Endothelial cell (in vitro differentiated cells): ENCODE data around the gene VAV2. TPM values are rescaled to one million over a fixed set of nuclear protein-coding genes. Genes with fewer than 3 reads are reported as not detected.

Source experiments
- DNase-seq: peaks from one replicate; pipeline ENCODE4 v3.0.0; 2021; ENCODE audit warnings: low spot score
- H3K27ac Mint-ChIP-seq: one replicate; pipeline ENCODE4 v1.8.0; 2021; ENCODE audit warnings: mixed read lengths, inconsistent platforms; ENCODE audit not compliant: unreplicated experiment
- H3K27me3 Mint-ChIP-seq: one replicate; pipeline ENCODE4 v1.8.0; 2021; ENCODE audit warnings: mild to moderate bottlenecking, moderate library complexity, mixed read lengths, inconsistent platforms; ENCODE audit not compliant: unreplicated experiment
- H3K36me3 Mint-ChIP-seq: one replicate; pipeline ENCODE4 v1.8.0; 2021; ENCODE audit warnings: mild to moderate bottlenecking, low read depth, mixed read lengths, inconsistent platforms; ENCODE audit not compliant: unreplicated experiment
- H3K4me1 Mint-ChIP-seq: one replicate; pipeline ENCODE4 v1.8.0; 2021; ENCODE audit warnings: mild to moderate bottlenecking, mixed read lengths, inconsistent platforms; ENCODE audit not compliant: unreplicated experiment
- H3K4me3 Mint-ChIP-seq: one replicate; pipeline ENCODE4 v1.8.0; 2021; ENCODE audit warnings: mild to moderate bottlenecking, mixed read lengths, inconsistent platforms; ENCODE audit not compliant: unreplicated experiment
- H3K9me3 Mint-ChIP-seq: one replicate; pipeline ENCODE4 v1.8.0; 2021; ENCODE audit warnings: mixed read lengths, inconsistent platforms; ENCODE audit not compliant: unreplicated experiment
- total RNA-seq: library from RNA; stranded (reverse); fragmentation: NEBNext Ultra II Directional; extraction: Animal tissue kit (Norgen Biotek cat#: 25700); gene quantifications from one replicate; pipeline ENCODE4 v1.2.1, GENCODE V29; 2021; ENCODE audit not compliant: unreplicated experiment
- TF ChIP-seq, protein P1 (sequence below): fragments of 200-600 bp; sonication (generic); IDR thresholded peaks from one replicate; pipeline ENCODE4 v1.5.0; 2021; ENCODE audit warnings: antibody characterized with exemption; ENCODE audit not compliant: unreplicated experiment

Gene VAV2
- total RNA-seq, 1 donor from 2014 or later: 27.2 TPM

DNA sequence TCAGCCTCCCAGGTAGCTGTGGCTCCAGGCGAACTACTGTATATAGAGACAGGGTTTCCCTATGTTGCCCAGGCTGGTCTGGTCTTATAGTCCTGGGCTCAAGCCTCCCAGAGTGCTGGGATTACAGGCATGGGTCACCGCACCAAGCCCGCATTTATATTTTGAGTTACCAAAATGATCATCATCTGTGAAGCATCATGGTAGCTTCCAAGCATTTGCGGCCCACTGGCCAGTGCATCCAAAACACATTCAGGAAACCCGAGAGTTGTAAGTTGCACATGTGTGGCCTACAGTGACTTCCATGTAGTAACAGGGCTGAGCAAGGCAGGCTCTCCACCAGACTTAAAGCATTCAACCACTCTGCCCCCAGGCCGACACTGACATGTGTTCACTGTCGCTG, 35.4 kb upstream of the VAV2 start:
- TF ChIP-seq, protein P1, sequence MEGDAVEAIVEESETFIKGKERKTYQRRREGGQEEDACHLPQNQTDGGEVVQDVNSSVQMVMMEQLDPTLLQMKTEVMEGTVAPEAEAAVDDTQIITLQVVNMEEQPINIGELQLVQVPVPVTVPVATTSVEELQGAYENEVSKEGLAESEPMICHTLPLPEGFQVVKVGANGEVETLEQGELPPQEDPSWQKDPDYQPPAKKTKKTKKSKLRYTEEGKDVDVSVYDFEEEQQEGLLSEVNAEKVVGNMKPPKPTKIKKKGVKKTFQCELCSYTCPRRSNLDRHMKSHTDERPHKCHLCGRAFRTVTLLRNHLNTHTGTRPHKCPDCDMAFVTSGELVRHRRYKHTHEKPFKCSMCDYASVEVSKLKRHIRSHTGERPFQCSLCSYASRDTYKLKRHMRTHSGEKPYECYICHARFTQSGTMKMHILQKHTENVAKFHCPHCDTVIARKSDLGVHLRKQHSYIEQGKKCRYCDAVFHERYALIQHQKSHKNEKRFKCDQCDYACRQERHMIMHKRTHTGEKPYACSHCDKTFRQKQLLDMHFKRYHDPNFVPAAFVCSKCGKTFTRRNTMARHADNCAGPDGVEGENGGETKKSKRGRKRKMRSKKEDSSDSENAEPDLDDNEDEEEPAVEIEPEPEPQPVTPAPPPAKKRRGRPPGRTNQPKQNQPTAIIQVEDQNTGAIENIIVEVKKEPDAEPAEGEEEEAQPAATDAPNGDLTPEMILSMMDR: no peak
- no peak for DNase-seq
- Mint-ChIP-seq H3K4me1 (no peaks in the 10 kb centered on the region), H3K27ac (no peak overlapping the region), H3K27me3 (peaks cover 3% of the 10 kb centered on the region), H3K36me3 (peaks cover 4% of the 10 kb centered on the region), H3K9me3 (no peaks in the 10 kb centered on the region), H3K4me3 (no peak overlapping the region)

- Mint-ChIP-seq H3K4me3 (peak overlapping the region; percentile 43), H3K27ac (peak overlapping the region; percentile 13), H3K4me1 (no peaks in the 10 kb centered on the region), H3K9me3 (no peaks in the 10 kb centered on the region), H3K27me3 (peaks cover 3% of the 10 kb centered on the region), H3K36me3 (peaks cover 4% of the 10 kb centered on the region)
- TF ChIP-seq, protein P1: no peak
- DNase-seq: no peak
These were observed 34.9 kb upstream of the VAV2 start for GRCh38 chr9:134026981-134027380.

DNA sequence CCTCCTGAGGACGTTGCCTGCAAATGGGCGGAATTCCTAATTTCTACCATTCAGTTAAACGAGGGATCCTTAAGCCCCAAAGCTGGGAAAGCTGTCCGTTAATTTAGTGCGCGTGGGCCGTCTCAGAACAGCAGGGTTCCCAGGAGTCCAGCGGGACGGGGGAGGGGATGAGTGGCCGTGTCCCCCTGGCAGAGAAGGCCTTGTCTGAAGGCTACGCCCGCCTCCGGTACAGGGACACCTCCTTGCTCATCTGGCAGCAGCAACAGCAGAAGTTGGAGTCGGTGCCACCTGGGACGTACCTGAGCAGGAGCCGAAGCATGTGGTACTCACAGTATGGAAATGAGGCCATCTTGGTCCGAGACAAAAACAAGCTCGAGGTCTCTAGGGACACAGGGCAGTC, 34.5 kb upstream of the VAV2 start:
- Mint-ChIP-seq H3K27me3 (peaks cover 3% of the 10 kb centered on the region), H3K27ac (peak overlapping the region; percentile 13), H3K4me3 (peak overlapping the region; percentile 76), H3K9me3 (no peaks in the 10 kb centered on the region), H3K4me1 (no peaks in the 10 kb centered on the region), H3K36me3 (peaks cover 4% of the 10 kb centered on the region)
- TF ChIP-seq, protein P1: no peak
- no peak for DNase-seq

DNA sequence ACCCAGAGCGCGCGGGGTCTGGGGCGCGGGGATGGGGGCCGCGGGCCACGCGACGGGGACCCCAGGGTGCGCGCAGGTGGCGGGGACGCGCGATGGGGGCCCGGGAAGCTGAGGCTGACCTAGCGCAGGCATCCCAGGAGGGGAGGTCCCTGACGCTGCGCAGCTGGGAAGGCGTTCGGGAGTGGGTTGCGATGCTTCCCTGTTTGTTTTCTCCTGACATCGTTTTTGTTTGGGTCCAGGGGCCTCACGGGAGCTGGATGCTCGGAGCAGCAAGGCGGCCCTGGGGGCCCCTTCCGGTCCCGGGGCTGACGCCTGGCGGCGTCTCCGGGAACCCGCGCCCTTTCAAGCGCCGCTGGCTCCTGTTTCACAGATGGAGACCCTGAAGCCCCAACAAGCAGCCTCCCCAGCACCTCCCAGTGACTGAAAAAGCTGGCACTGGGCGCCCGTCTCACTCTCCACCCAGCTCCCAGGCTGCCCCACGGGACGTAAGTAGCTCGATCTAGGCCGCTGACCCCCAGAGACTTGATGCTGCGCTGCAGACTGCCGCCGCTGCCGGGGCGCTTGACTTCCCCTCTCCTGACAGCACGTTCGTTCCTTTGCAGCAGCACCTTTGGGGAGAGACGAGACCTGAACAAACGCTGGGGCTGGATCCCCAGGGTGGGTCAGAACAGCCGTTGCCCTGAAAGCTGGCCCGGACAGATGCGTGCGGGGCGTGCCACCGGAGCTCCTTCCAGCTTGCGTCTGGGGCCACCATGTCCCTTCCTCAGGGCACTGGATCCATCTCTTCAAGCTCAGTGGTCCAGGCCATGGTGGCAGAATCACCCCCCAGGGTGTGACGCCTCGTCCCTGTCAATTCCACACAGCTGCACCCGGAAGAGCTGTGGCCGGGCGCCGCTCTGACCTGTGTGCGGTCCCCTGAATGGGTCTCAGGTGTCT, 33.8 kb upstream of the VAV2 start:
- Mint-ChIP-seq H3K27me3 (peaks cover 3% of the 10 kb centered on the region), H3K9me3 (no peaks in the 10 kb centered on the region), H3K27ac (no peak overlapping the region), H3K4me3 (peak overlapping the region; percentile 76), H3K36me3 (peaks cover 4% of the 10 kb centered on the region), H3K4me1 (no peaks in the 10 kb centered on the region)
- TF ChIP-seq, protein P1: peak; percentile 28
- peak; percentile 55 for DNase-seq

- Mint-ChIP-seq H3K4me3 (peak within 1 kb of the TSS; percentile 76), H3K27ac (peak within 1 kb of the TSS; percentile 5), H3K9me3 (no peaks in the 10 kb centered on the region), H3K36me3 (peaks cover 4% of the 10 kb centered on the region), H3K27me3 (peaks cover 3% of the 10 kb centered on the region), H3K4me1 (no peaks in the 10 kb centered on the region)
- DNase-seq: peak; percentile 92
- TF ChIP-seq, protein P1: no peak
These were observed 32.9 kb upstream of the VAV2 start, which contains the start of gene BRD3OS for GRCh38 chr9:134024828-134025605. Gene BRD3OS (plus strand): TSS chr9:134025481. CDS start chr9:134026748, 1,267 bp downstream.
